ENCODE measurements around the gene TMED1.

DNA sequence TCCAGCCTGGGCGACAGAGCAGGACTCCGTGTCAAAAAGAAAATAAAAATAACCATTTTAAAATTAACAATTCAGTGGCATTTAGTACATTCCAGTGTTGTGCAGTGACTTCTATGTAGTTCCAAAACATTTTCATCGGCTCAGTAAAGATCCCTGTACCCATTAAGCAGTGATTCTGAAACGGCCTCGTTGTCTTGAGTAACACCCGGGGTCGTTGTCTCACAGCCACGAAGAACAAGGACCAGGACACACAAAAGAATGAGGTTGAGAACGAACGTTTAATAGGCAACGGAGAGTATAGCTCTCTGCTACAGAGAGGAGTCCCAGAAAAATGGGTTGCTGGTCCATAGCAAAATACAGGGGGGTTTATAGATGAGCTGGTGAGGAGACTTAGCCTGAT, 2.4 kb upstream of the TMED1 start:
- TF ChIP-seq POLR2A (IDR thresholded peaks at IDR 0.05) (no peak), EP300 (IDR thresholded peaks at IDR 0.05) (no peak)
- TF ChIP-seq, protein P1, sequence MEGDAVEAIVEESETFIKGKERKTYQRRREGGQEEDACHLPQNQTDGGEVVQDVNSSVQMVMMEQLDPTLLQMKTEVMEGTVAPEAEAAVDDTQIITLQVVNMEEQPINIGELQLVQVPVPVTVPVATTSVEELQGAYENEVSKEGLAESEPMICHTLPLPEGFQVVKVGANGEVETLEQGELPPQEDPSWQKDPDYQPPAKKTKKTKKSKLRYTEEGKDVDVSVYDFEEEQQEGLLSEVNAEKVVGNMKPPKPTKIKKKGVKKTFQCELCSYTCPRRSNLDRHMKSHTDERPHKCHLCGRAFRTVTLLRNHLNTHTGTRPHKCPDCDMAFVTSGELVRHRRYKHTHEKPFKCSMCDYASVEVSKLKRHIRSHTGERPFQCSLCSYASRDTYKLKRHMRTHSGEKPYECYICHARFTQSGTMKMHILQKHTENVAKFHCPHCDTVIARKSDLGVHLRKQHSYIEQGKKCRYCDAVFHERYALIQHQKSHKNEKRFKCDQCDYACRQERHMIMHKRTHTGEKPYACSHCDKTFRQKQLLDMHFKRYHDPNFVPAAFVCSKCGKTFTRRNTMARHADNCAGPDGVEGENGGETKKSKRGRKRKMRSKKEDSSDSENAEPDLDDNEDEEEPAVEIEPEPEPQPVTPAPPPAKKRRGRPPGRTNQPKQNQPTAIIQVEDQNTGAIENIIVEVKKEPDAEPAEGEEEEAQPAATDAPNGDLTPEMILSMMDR (IDR thresholded peaks at IDR 0.05) = no peak

Data from stomach (tissue), 4 donors.